HG03565 (cell line): Measurements from ENCODE around the gene MRGPRG.
"Not testable (repeated sequence)": the region's sequence is repeated elsewhere in the genome, so short reads cannot be mapped to it uniquely, and the experiment has no call there.

Experiments used
- ATAC-seq: cut with Tn5 transposase; IDR thresholded peaks from one replicate; pipeline ENCODE4 v1.9.1; 2021; ENCODE audit warnings: mild to moderate bottlenecking, moderate library complexity; ENCODE audit not compliant: unreplicated experiment

Gene MRGPRG

GRCh38 chr11:3218483-3219280 is at the start of gene MRGPRG:
MRGPRG (minus strand) TSS chr11:3218813; CDS start chr11:3218813, 0 bp downstream.
- ATAC-seq = no peak

GRCh38 chr11:3262548-3262947 is 43.9 kb upstream of the MRGPRG start:
- not testable (repeated sequence) for ATAC-seq

GRCh38 chr11:3261831-3262230 is 43.2 kb upstream of the MRGPRG start:
- not testable (repeated sequence) for ATAC-seq

- not testable (repeated sequence) for ATAC-seq
These were observed 38.9 kb upstream of the MRGPRG start for GRCh38 chr11:3257509-3257908.

GRCh38 chr11:3255241-3255640 is 36.6 kb upstream of the MRGPRG start:
- not testable (repeated sequence) for ATAC-seq

- not testable (repeated sequence) for ATAC-seq
These were observed 36.2 kb upstream of the MRGPRG start for GRCh38 chr11:3254773-3255172.

GRCh38 chr11:3245071-3245470 is 26.5 kb upstream of the MRGPRG start:
- no peak for ATAC-seq

GRCh38 chr11:3243880-3244279 is 25.3 kb upstream of the MRGPRG start:
- ATAC-seq = no peak

GRCh38 chr11:3237119-3237518 is 18.5 kb upstream of the MRGPRG start:
- ATAC-seq = no peak

- no peak for ATAC-seq
These were observed 16.2 kb upstream of the MRGPRG start for GRCh38 chr11:3234846-3235245.

GRCh38 chr11:3232956-3233355 is 14.3 kb upstream of the MRGPRG start:
- no peak for ATAC-seq

GRCh38 chr11:3231851-3232744 is 13.5 kb upstream of the MRGPRG start, which contains the start of gene MRGPRE:
MRGPRE (minus strand) TSS chr11:3232417; CDS start chr11:3228799, 3,618 bp downstream.
- no peak for ATAC-seq

GRCh38 chr11:3231550-3231850 is 12.9 kb upstream of the MRGPRG start:
- ATAC-seq = no peak

- no peak for ATAC-seq
These were observed 12.3 kb upstream of the MRGPRG start for GRCh38 chr11:3230636-3231549.

- ATAC-seq = no peak
These were observed 11.3 kb upstream of the MRGPRG start for GRCh38 chr11:3229673-3230630.

- ATAC-seq = no peak
These were observed 9.8 kb upstream of the MRGPRG start for GRCh38 chr11:3228445-3228829.

GRCh38 chr11:3227568-3228444 is 9.2 kb upstream of the MRGPRG start:
- ATAC-seq = no peak

- ATAC-seq = no peak
These were observed 8.4 kb upstream of the MRGPRG start for GRCh38 chr11:3226846-3227567.
